ENCODE measurements around the gene ADPGK. TPM values are rescaled to one million over a fixed set of nuclear protein-coding genes. Genes with fewer than 3 reads are reported as not detected.
"Not testable (repeated sequence)": the region's sequence is repeated elsewhere in the genome, so short reads cannot be mapped to it uniquely, and the experiment has no call there.

ADPGK gene
- total RNA-seq, 1 donor from 2014 or later = 41.8 TPM

- Mint-ChIP-seq H3K27me3 (ENCODE audit: low read depth) (peaks cover 3% of the 10 kb centered on the region), H3K36me3 (ENCODE audit: low read depth) (no peaks in the 10 kb centered on the region), H3K27ac (ENCODE audit: unreplicated experiment) (no peak overlapping the region), H3K4me3 (no peak overlapping the region), H3K9me3 (no peaks in the 10 kb centered on the region), H3K4me1 (peaks cover 3% of the 10 kb centered on the region)
- no peak for TF ChIP-seq CTCF (conservative IDR thresholded peaks at IDR 0.05)
- no peak for DNase-seq (ENCODE audit: low read depth, low spot score)
Observed at GRCh38 chr15:72824112-72824511, 40.6 kb upstream of the ADPGK start.

- Mint-ChIP-seq H3K9me3 (no peaks in the 10 kb centered on the region), H3K4me3 (no peak overlapping the region), H3K27ac (ENCODE audit: unreplicated experiment) (no peak overlapping the region)
Observed at GRCh38 chr15:72820278-72820677, 36.7 kb upstream of the ADPGK start.

GRCh38 chr15:72818632-72819031 lies 35.1 kb upstream of the ADPGK start:
- Mint-ChIP-seq H3K27me3 (ENCODE audit: low read depth) (peaks cover 19% of the 10 kb centered on the region), H3K4me1 (no peaks in the 10 kb centered on the region), H3K9me3 (no peaks in the 10 kb centered on the region), H3K27ac (ENCODE audit: unreplicated experiment) (no peak overlapping the region), H3K36me3 (ENCODE audit: low read depth) (no peaks in the 10 kb centered on the region), H3K4me3 (no peak overlapping the region)
- no peak for DNase-seq (ENCODE audit: low read depth, low spot score)
- TF ChIP-seq CTCF (conservative IDR thresholded peaks at IDR 0.05) = no peak

More at GRCh38 chr15:72820278-72820677, 36.7 kb upstream of the ADPGK start:
- TF ChIP-seq CTCF (conservative IDR thresholded peaks at IDR 0.05) = no peak
- DNase-seq (ENCODE audit: low read depth, low spot score) = no peak
- Mint-ChIP-seq H3K36me3 (ENCODE audit: low read depth) (no peaks in the 10 kb centered on the region), H3K4me1 (no peaks in the 10 kb centered on the region), H3K27me3 (ENCODE audit: low read depth) (peaks cover 16% of the 10 kb centered on the region)

- no peak for DNase-seq (ENCODE audit: low read depth, low spot score)
Observed at GRCh38 chr15:72813345-72814004, 29.9 kb upstream of the ADPGK start.

GRCh38 chr15:72809329-72809728 lies 25.8 kb upstream of the ADPGK start:
- H3K4me1 Mint-ChIP-seq = no peaks in the 10 kb centered on the region
- DNase-seq (ENCODE audit: low read depth, low spot score) = no peak
- peaks cover 5% of the 10 kb centered on the region for H3K27me3 Mint-ChIP-seq (ENCODE audit: low read depth)
- no peak overlapping the region for H3K27ac Mint-ChIP-seq (ENCODE audit: unreplicated experiment)
- H3K4me3 Mint-ChIP-seq = no peak overlapping the region
- H3K9me3 Mint-ChIP-seq = no peaks in the 10 kb centered on the region
- no peak for TF ChIP-seq CTCF (conservative IDR thresholded peaks at IDR 0.05)
- H3K36me3 Mint-ChIP-seq (ENCODE audit: low read depth) = no peaks in the 10 kb centered on the region

More at GRCh38 chr15:72813345-72814004, 29.9 kb upstream of the ADPGK start:
- Mint-ChIP-seq H3K27ac (ENCODE audit: unreplicated experiment) (no peak overlapping the region), H3K27me3 (ENCODE audit: low read depth) (peaks cover 16% of the 10 kb centered on the region), H3K4me3 (no peak overlapping the region), H3K9me3 (no peaks in the 10 kb centered on the region), H3K4me1 (no peaks in the 10 kb centered on the region), H3K36me3 (ENCODE audit: low read depth) (no peaks in the 10 kb centered on the region)
- no peak for TF ChIP-seq CTCF (conservative IDR thresholded peaks at IDR 0.05)

GRCh38 chr15:72807346-72807745 lies 23.8 kb upstream of the ADPGK start:
- H3K27me3 Mint-ChIP-seq (ENCODE audit: low read depth); H3K36me3 Mint-ChIP-seq (ENCODE audit: low read depth); H3K4me3 Mint-ChIP-seq; H3K9me3 Mint-ChIP-seq; H3K27ac Mint-ChIP-seq (ENCODE audit: unreplicated experiment); DNase-seq (ENCODE audit: low read depth, low spot score); H3K4me1 Mint-ChIP-seq: not testable (repeated sequence)
